Neuronal stem cell (in vitro differentiated cells): ENCODE data around the gene LRRC73.

Experiments used
- DNase-seq: peaks from one replicate; pipeline ENCODE4 v3.0.0-alpha.2; 2013; ENCODE audit warnings: low spot score
- H2AFZ ChIP-seq: one replicate; pipeline ENCODE4 v1.6.1; 2013; ENCODE audit warnings: mild to moderate bottlenecking, low read length, inconsistent platforms
- H2AK5ac ChIP-seq: 2 replicates; pipeline ENCODE4 v1.6.1; 2013; ENCODE audit warnings: low read depth, mild to moderate bottlenecking, inconsistent platforms, low read length, moderate library complexity, mixed read lengths
- H2BK120ac ChIP-seq: 2 replicates; pipeline ENCODE4 v1.6.1; 2013; ENCODE audit warnings: low read depth, mild to moderate bottlenecking, inconsistent platforms, low read length, moderate library complexity, mixed read lengths
- H2BK12ac ChIP-seq: one replicate; pipeline ENCODE4 v1.6.1; 2013; ENCODE audit warnings: low read length, inconsistent platforms
- H2BK15ac ChIP-seq: 2 replicates; pipeline ENCODE4 v1.6.1; 2013; ENCODE audit warnings: mild to moderate bottlenecking, low read length, inconsistent platforms, mixed read lengths
- H2BK5ac ChIP-seq: one replicate; pipeline ENCODE4 v1.6.1; 2013; ENCODE audit warnings: inconsistent platforms, mild to moderate bottlenecking, low read length, moderate library complexity
- H3K14ac ChIP-seq: one replicate; pipeline ENCODE4 v1.6.1; 2013; ENCODE audit warnings: low read length, inconsistent platforms
- H3K18ac ChIP-seq: 2 replicates; pipeline ENCODE4 v1.6.1; 2013; ENCODE audit warnings: low read length, inconsistent platforms
- H3K23ac ChIP-seq: 2 replicates; pipeline ENCODE4 v1.6.1; 2013; ENCODE audit warnings: low read depth, mild to moderate bottlenecking, mixed read lengths, low read length, inconsistent platforms; ENCODE audit not compliant: poor library complexity
- H3K27ac ChIP-seq: replicated peaks from 3 replicates; pipeline ENCODE4 v1.5.1; 2013; ENCODE audit warnings: low read length, inconsistent platforms
- H3K27me3 ChIP-seq, 3 experiments: 2 replicates each; pipeline ENCODE4 v1.6.1; 2013; ENCODE audit warnings: low read length in 3 of 3, mild to moderate bottlenecking in 2 of 3, inconsistent platforms in 1 of 3, low read depth in 1 of 3, mixed read lengths in 1 of 3, moderate library complexity in 1 of 3; ENCODE audit not compliant: control insufficient read depth in 3 of 3, insufficient read depth in 3 of 3
- H3K36me3 ChIP-seq, 2 donors: replicated peaks in 1 of 2; 2 replicates each; pipeline ENCODE4 v1.6.1; 2013; ENCODE audit warnings: low read length in 2 of 2; ENCODE audit not compliant: control insufficient read depth in 2 of 2, insufficient read depth in 2 of 2
- H3K4ac ChIP-seq: 2 replicates; pipeline ENCODE4 v1.6.1; 2013; ENCODE audit warnings: inconsistent platforms, mild to moderate bottlenecking, low read length, moderate library complexity
- H3K4me1 ChIP-seq, 2 donors: 1 replicate in 1 of 2; 2 replicates in 1 of 2; pipeline ENCODE4 v1.6.1; 2013; ENCODE audit warnings: low read length in 2 of 2, low read depth in 1 of 2; ENCODE audit not compliant: control insufficient read depth in 2 of 2, insufficient read depth in 1 of 2
- H3K4me2 ChIP-seq: one replicate; pipeline ENCODE4 v1.6.1; 2013; ENCODE audit warnings: mild to moderate bottlenecking, low read length, inconsistent platforms; ENCODE audit not compliant: insufficient read depth, poor library complexity, severe bottlenecking
- H3K4me3 ChIP-seq, 2 donors: 2 replicates each; pipeline ENCODE4 v1.5.1; 2013; ENCODE audit warnings: low read length in 2 of 2, mild to moderate bottlenecking in 2 of 2, inconsistent platforms in 1 of 2, moderate library complexity in 1 of 2
- H3K79me1 ChIP-seq: one replicate; pipeline ENCODE4 v1.6.1; 2013; ENCODE audit warnings: low read depth, mild to moderate bottlenecking, inconsistent platforms, low read length, moderate library complexity
- H3K9ac ChIP-seq: one replicate; pipeline ENCODE4 v1.6.1; 2013; ENCODE audit warnings: mild to moderate bottlenecking, low read depth, low read length, inconsistent platforms; ENCODE audit not compliant: poor library complexity
- H3K9me3 ChIP-seq, 2 donors: replicated peaks in 1 of 2; 2 replicates each; pipeline versions ENCODE3 to v1.6.1; 2013; ENCODE audit warnings: low read length in 2 of 2, mild to moderate bottlenecking in 2 of 2, inconsistent platforms in 1 of 2, low read depth in 1 of 2, mixed read lengths in 1 of 2, moderate library complexity in 1 of 2; ENCODE audit not compliant: control insufficient read depth in 2 of 2, insufficient read depth in 1 of 2
- H4K8ac ChIP-seq: one replicate; pipeline ENCODE4 v1.6.1; 2013; ENCODE audit warnings: low read depth, mild to moderate bottlenecking, inconsistent platforms, low read length, moderate library complexity
- H4K91ac ChIP-seq: one replicate; pipeline ENCODE4 v1.6.1; 2013; ENCODE audit warnings: low read length, low read depth, mild to moderate bottlenecking, inconsistent platforms; ENCODE audit not compliant: poor library complexity
- WGBS, 2 donors: extraction: QIAGEN DNeasy Blood & Tissue Kit; methylation state at CpG; one replicate each; pipeline ENCODE4 v1.1.7; 2013; ENCODE audit warnings: missing lambda C conversion rate in 2 of 2, mixed read lengths in 1 of 2; ENCODE audit not compliant: insufficient read length in 2 of 2, insufficient replicate concordance in 1 of 2; ENCODE audit errors: extremely low coverage in 2 of 2; 5-methylcytosine and 5-hydroxymethylcytosine counted together

Gene LRRC73

GRCh38 chr6:43516697-43517504 is 6.8 kb upstream of the LRRC73 start, which contains the start of the genes POLR1C and YIPF3:
Gene POLR1C, plus strand, starts transcription at chr6:43517089. Its CDS starts 21 bp downstream, at chr6:43517110.
Gene YIPF3, minus strand, starts transcription at chr6:43516926. Its CDS starts 119 bp downstream, at chr6:43516807.
- H3K4me2 ChIP-seq: peak within 1 kb of the TSS; percentile 83
- WGBS, 2 donors: no CpG with 5 or more reads among the region's 57 CpGs
- H2AK5ac ChIP-seq: peak within 1 kb of the TSS; percentile 17
- no peaks in the 10 kb centered on the region for H3K9me3 ChIP-seq
- peak within 1 kb of the TSS; percentile 86 for H2AFZ ChIP-seq
- peak within 1 kb of the TSS; percentile 86 for H3K9ac ChIP-seq
- no peak within 1 kb of the TSS for H4K8ac ChIP-seq
- H3K23ac ChIP-seq: peak within 1 kb of the TSS; percentile 56
- peak within 1 kb of the TSS; percentile 89 to 96 for H3K4me3 ChIP-seq
- H3K14ac ChIP-seq: peak within 1 kb of the TSS; percentile 73
- H2BK5ac ChIP-seq: peak within 1 kb of the TSS; percentile 43
- H2BK15ac ChIP-seq: no peak within 1 kb of the TSS
- peaks cover 15% of the 10 kb centered on the region for H3K79me1 ChIP-seq
- H4K91ac ChIP-seq: no peak within 1 kb of the TSS
- peaks cover 8 to 10% of the 10 kb centered on the region in 2 donors for H3K4me1 ChIP-seq
- H3K27me3 ChIP-seq: no peaks in the 10 kb centered on the region
- H3K18ac ChIP-seq: peak within 1 kb of the TSS; percentile 88
- H2BK12ac ChIP-seq: no peak within 1 kb of the TSS
- no peak within 1 kb of the TSS for H3K4ac ChIP-seq
- H3K36me3 ChIP-seq: peaks cover 53 to 74% of the 10 kb centered on the region in 2 donors
- DNase-seq: peak; percentile 98
- H3K27ac ChIP-seq: peak within 1 kb of the TSS; percentile 14
- no peak within 1 kb of the TSS for H2BK120ac ChIP-seq

GRCh38 chr6:43516367-43516696 is 6.2 kb upstream of the LRRC73 start:
- Histone ChIP-seq H2BK15ac (no peak overlapping the region), H3K27ac (no peak overlapping the region), H2BK12ac (no peak overlapping the region), H2AFZ (peak overlapping the region; percentile 85), H3K4me2 (peak overlapping the region; percentile 83), H3K36me3 (peaks cover 55 to 74% of the 10 kb centered on the region in 2 donors), H2AK5ac (no peak overlapping the region), H2BK5ac (peak overlapping the region; percentile 43), H3K79me1 (peaks cover 15% of the 10 kb centered on the region), H3K9ac (peak overlapping the region; percentile 86), H3K4ac (no peak overlapping the region), H2BK120ac (no peak overlapping the region), H4K8ac (no peak overlapping the region), H3K27me3 (no peaks in the 10 kb centered on the region), H3K14ac (peak overlapping the region; percentile 73), H3K4me3 (peak overlapping the region; percentile 89 to 96), H3K9me3 (no peaks in the 10 kb centered on the region), H3K23ac (no peak overlapping the region), H3K18ac (peak overlapping the region; percentile 88), H3K4me1 (peaks cover 8 to 10% of the 10 kb centered on the region in 2 donors), H4K91ac (no peak overlapping the region)
- WGBS, 2 donors: no CpG with 5 or more reads among the region's 10 CpGs
- DNase-seq: no peak

- no CpG with 5 or more reads among the region's 9 CpGs for WGBS, 2 donors
Measured at GRCh38 chr6:43515808-43516207, 5.7 kb upstream of the LRRC73 start.

GRCh38 chr6:43511824-43512415 is 1.8 kb upstream of the LRRC73 start:
- no peak overlapping the region for H4K8ac ChIP-seq
- no peak overlapping the region for H3K4ac ChIP-seq
- no peak overlapping the region for H3K27ac ChIP-seq
- H2BK12ac ChIP-seq: no peak overlapping the region
- peaks cover 7 to 17% (median 9%) of the 10 kb centered on the region in 3 experiments for H3K27me3 ChIP-seq
- H3K4me2 ChIP-seq: no peak overlapping the region
- no peak overlapping the region for H3K18ac ChIP-seq
- H3K79me1 ChIP-seq: peaks cover 11% of the 10 kb centered on the region
- no peak overlapping the region for H4K91ac ChIP-seq
- no peak overlapping the region for H3K4me3 ChIP-seq
- WGBS, 2 donors: no CpG with 5 or more reads among the region's 11 CpGs
- no peak overlapping the region for H2BK120ac ChIP-seq
- no peak overlapping the region for H3K14ac ChIP-seq
- no peak for DNase-seq
- peaks cover 12 to 15% of the 10 kb centered on the region in 2 donors for H3K4me1 ChIP-seq
- H3K9ac ChIP-seq: peak overlapping the region; percentile 13
- no peak overlapping the region for H2BK15ac ChIP-seq
- peaks cover 39 to 52% of the 10 kb centered on the region in 2 donors for H3K36me3 ChIP-seq
- H2AFZ ChIP-seq: no peak overlapping the region
- H3K23ac ChIP-seq: no peak overlapping the region
- no peak overlapping the region for H2BK5ac ChIP-seq
- no peaks in the 10 kb centered on the region for H3K9me3 ChIP-seq
- no peak overlapping the region for H2AK5ac ChIP-seq

More at GRCh38 chr6:43515808-43516207, 5.7 kb upstream of the LRRC73 start:
- Histone ChIP-seq H2BK120ac (no peak overlapping the region), H3K4me3 (peak overlapping the region; percentile 89 to 96), H2AFZ (no peak overlapping the region), H3K18ac (no peak overlapping the region), H3K4me2 (peak overlapping the region; percentile 83), H3K27ac (no peak overlapping the region), H4K91ac (no peak overlapping the region), H2BK15ac (no peak overlapping the region), H2AK5ac (peak overlapping the region; percentile 17), H4K8ac (no peak overlapping the region), H3K27me3 (no peaks in the 10 kb centered on the region), H3K79me1 (peaks cover 15% of the 10 kb centered on the region), H3K4ac (no peak overlapping the region), H3K23ac (no peak overlapping the region), H2BK12ac (no peak overlapping the region), H2BK5ac (no peak overlapping the region), H3K9ac (peak overlapping the region; percentile 24), H3K36me3 (peaks cover 53 to 74% of the 10 kb centered on the region in 2 donors), H3K9me3 (no peaks in the 10 kb centered on the region), H3K4me1 (peaks cover 8 to 10% of the 10 kb centered on the region in 2 donors), H3K14ac (no peak overlapping the region)
- DNase-seq: no peak
